HG03439 (cell line): ENCODE measurements around the gene CTTNBP2.

ENCODE experiments used
- ATAC-seq: cut with Tn5 transposase; IDR thresholded peaks from one replicate; pipeline ENCODE4 v1.9.1; 2021; ENCODE audit warnings: mild to moderate bottlenecking, moderate library complexity; ENCODE audit not compliant: unreplicated experiment

CTTNBP2 gene

GRCh38 chr7:117872561-117873309, 506 bp downstream of the CTTNBP2 start:
- no peak for ATAC-seq

GRCh38 chr7:117871778-117872538, 1.3 kb downstream of the CTTNBP2 start:
- no peak for ATAC-seq

- ATAC-seq: no peak
These were observed 1.9 kb downstream of the CTTNBP2 start for GRCh38 chr7:117871401-117871777.

GRCh38 chr7:117870448-117871130, 2.7 kb downstream of the CTTNBP2 start:
- ATAC-seq: no peak

GRCh38 chr7:117869374-117869773, 3.9 kb downstream of the CTTNBP2 start:
- no peak for ATAC-seq

- ATAC-seq: no peak
These were observed 9.6 kb downstream of the CTTNBP2 start for GRCh38 chr7:117863618-117864017.

GRCh38 chr7:117862378-117862777, 10.9 kb downstream of the CTTNBP2 start:
- ATAC-seq: no peak

- no peak for ATAC-seq
These were observed 13.9 kb downstream of the CTTNBP2 start for GRCh38 chr7:117859246-117859812.

- ATAC-seq: no peak
These were observed 14.5 kb downstream of the CTTNBP2 start for GRCh38 chr7:117858712-117859111.

GRCh38 chr7:117857718-117858117, 15.5 kb downstream of the CTTNBP2 start:
- no peak for ATAC-seq

- no peak for ATAC-seq
These were observed 17.0 kb downstream of the CTTNBP2 start for GRCh38 chr7:117856196-117856595.

- no peak for ATAC-seq
These were observed 19.1 kb downstream of the CTTNBP2 start for GRCh38 chr7:117854186-117854585.

GRCh38 chr7:117848941-117849340, 24.3 kb downstream of the CTTNBP2 start:
- ATAC-seq: no peak

- ATAC-seq: no peak
These were observed 28.6 kb downstream of the CTTNBP2 start for GRCh38 chr7:117844678-117845077.

GRCh38 chr7:117841611-117842010, 31.6 kb downstream of the CTTNBP2 start:
- ATAC-seq: no peak

GRCh38 chr7:117841011-117841410, 32.2 kb downstream of the CTTNBP2 start:
- no peak for ATAC-seq

GRCh38 chr7:117839507-117839906, 33.7 kb downstream of the CTTNBP2 start:
- ATAC-seq: no peak

- ATAC-seq: peak; percentile 59
These were observed 35.4 kb downstream of the CTTNBP2 start for GRCh38 chr7:117837841-117838240.

GRCh38 chr7:117835016-117835664, 38.1 kb downstream of the CTTNBP2 start:
- ATAC-seq: no peak

- ATAC-seq: no peak
These were observed 42.8 kb downstream of the CTTNBP2 start for GRCh38 chr7:117830422-117830954.
